Neural cell (in vitro differentiated cells): ENCODE measurements around the gene PRSS53.

ENCODE experiments used
- CTCF ChIP-seq: fragments of 450-650 bp; IDR thresholded peaks from 2 replicates; pipeline ENCODE4 v1.5.1; 2014; ENCODE audit warnings: antibody characterized with exemption, mild to moderate bottlenecking, moderate library complexity; ENCODE audit not compliant: poor library complexity, severe bottlenecking
- POLR2AphosphoS5 ChIP-seq: IDR thresholded peaks from 2 replicates; pipeline ENCODE4 v1.6.1; 2012
- RAD21 ChIP-seq: fragments of 450-650 bp; conservative IDR thresholded peaks from 2 replicates; pipeline ENCODE4 v1.6.1; 2014; ENCODE audit warnings: antibody characterized with exemption, mild to moderate bottlenecking, moderate library complexity
- REST ChIP-seq: IDR thresholded peaks from 2 replicates; pipeline ENCODE4 v1.6.1; 2012; ENCODE audit warnings: borderline replicate concordance
- TAF1 ChIP-seq: IDR thresholded peaks from 2 replicates; pipeline ENCODE4 v1.6.1; 2012; ENCODE audit warnings: low read depth

GRCh38 chr16:31050280-31051030 is 38.3 kb downstream of the PRSS53 start:
- TF ChIP-seq CTCF, result no peak
- no peak for TF ChIP-seq RAD21
- no peak for TF ChIP-seq POLR2AphosphoS5
- TF ChIP-seq REST, result no peak
- TF ChIP-seq TAF1, result no peak
